ENCODE measurements around the gene ARL5A. TPM values are rescaled to one million over a fixed set of nuclear protein-coding genes. Genes with fewer than 3 reads are reported as not detected.
A peak's percentile ranks its signal among the peaks of the same experiment; 100 is the strongest.

ARL5A gene
- total RNA-seq, 1 donor from 2014 or later, result 68.6 TPM

DNA sequence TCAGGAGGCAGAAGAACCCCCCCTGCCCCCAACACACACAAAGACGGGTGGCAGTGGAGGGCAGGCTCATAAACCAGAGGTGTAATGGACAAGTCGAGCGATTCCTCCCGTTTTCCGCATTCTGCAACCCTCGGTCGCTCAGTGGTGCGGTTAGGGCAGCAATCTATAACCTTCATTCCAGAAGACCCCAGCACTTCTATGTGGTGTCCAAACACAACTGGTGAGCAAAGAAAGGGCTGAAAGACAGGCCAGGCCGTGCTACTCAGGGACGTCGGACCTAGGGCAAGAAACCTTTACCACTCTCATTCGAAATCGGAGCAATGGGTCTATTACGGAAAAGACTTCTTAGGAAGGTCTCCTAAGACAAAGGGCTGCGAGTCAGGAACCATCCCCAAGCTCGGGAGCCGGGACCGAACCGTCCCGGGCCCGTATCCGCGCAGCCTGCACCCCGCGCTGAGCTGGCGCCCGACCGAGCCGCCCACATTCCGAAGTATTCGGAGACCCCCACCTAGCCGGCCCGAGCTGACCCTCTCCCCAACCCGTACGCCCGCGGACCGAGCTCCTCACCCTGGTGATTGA, 568 bp downstream of the ARL5A start:
- peak overlapping the region; percentile 99 for H3K27ac Mint-ChIP-seq
- DNase-seq (ENCODE audit: low spot score, unreplicated experiment), result peak; percentile 11
- H3K36me3 Mint-ChIP-seq (ENCODE audit: insufficient read depth), result no peaks in the 10 kb centered on the region
- peak overlapping the region; percentile 98 for H3K4me3 Mint-ChIP-seq (ENCODE audit: low read depth)
- H3K4me1 Mint-ChIP-seq (ENCODE audit: low read depth), result peaks cover 43% of the 10 kb centered on the region
- TF ChIP-seq, protein P1, sequence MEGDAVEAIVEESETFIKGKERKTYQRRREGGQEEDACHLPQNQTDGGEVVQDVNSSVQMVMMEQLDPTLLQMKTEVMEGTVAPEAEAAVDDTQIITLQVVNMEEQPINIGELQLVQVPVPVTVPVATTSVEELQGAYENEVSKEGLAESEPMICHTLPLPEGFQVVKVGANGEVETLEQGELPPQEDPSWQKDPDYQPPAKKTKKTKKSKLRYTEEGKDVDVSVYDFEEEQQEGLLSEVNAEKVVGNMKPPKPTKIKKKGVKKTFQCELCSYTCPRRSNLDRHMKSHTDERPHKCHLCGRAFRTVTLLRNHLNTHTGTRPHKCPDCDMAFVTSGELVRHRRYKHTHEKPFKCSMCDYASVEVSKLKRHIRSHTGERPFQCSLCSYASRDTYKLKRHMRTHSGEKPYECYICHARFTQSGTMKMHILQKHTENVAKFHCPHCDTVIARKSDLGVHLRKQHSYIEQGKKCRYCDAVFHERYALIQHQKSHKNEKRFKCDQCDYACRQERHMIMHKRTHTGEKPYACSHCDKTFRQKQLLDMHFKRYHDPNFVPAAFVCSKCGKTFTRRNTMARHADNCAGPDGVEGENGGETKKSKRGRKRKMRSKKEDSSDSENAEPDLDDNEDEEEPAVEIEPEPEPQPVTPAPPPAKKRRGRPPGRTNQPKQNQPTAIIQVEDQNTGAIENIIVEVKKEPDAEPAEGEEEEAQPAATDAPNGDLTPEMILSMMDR (IDR thresholded peaks at IDR 0.05; ENCODE audit: unreplicated experiment), result no peak
- H3K9me3 Mint-ChIP-seq (ENCODE audit: low read depth), result no peaks in the 10 kb centered on the region
- no peaks in the 10 kb centered on the region for H3K27me3 Mint-ChIP-seq

DNA sequence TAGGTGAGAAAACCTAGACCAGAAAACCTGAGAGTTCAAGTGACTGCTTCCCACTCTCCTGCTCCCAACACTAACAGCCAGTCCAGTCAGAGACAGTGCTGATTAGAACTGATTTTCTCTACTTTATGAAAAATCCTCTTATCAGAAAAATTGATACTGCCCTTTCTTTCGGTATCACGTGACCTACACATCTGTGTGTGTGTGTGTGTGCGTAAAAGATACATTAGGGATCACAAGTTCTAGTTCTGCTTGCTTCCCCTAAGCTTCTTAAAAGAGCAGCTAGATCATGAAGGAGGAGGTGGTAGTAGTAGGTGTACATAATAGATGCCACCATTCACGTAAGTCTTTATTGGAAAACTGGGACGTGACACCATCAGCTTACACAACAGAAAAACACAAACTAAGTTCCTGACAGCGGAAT, 1.5 kb downstream of the ARL5A start:
- Mint-ChIP-seq H3K27ac (peak overlapping the region; percentile 69), H3K4me3 (ENCODE audit: low read depth) (peak overlapping the region; percentile 98), H3K4me1 (ENCODE audit: low read depth) (peaks cover 48% of the 10 kb centered on the region), H3K36me3 (ENCODE audit: insufficient read depth) (no peaks in the 10 kb centered on the region), H3K27me3 (no peaks in the 10 kb centered on the region), H3K9me3 (ENCODE audit: low read depth) (no peaks in the 10 kb centered on the region)
- TF ChIP-seq, protein P1 (IDR thresholded peaks at IDR 0.05; ENCODE audit: unreplicated experiment), result no peak
- no peak for DNase-seq (ENCODE audit: low spot score, unreplicated experiment)

DNA sequence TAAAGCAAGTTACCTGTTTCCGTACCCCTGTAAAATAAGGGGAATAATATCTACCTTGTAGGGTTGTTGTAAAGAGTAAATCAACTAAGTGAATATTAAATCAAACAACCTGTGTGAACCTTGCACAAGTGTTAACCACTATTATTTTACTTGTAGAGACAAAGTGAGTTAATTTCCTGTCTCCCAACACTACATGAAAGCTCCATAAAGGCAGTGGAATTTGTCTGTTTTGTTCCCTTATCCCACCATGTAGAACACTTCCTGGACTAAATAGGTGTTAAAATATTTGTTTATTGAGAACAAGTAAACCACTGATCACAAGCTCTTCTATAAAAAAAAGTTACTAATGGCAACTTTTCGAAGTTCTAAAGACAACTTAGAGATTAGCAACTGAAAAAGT, 3.3 kb downstream of the ARL5A start:
- TF ChIP-seq, protein P1 (IDR thresholded peaks at IDR 0.05; ENCODE audit: unreplicated experiment), result no peak
- Mint-ChIP-seq H3K4me1 (ENCODE audit: low read depth) (peaks cover 55% of the 10 kb centered on the region), H3K36me3 (ENCODE audit: insufficient read depth) (peaks cover 6% of the 10 kb centered on the region), H3K9me3 (ENCODE audit: low read depth) (no peaks in the 10 kb centered on the region), H3K4me3 (ENCODE audit: low read depth) (peak overlapping the region; percentile 14), H3K27me3 (no peaks in the 10 kb centered on the region), H3K27ac (peak overlapping the region; percentile 92)
- DNase-seq (ENCODE audit: low spot score, unreplicated experiment), result no peak

DNA sequence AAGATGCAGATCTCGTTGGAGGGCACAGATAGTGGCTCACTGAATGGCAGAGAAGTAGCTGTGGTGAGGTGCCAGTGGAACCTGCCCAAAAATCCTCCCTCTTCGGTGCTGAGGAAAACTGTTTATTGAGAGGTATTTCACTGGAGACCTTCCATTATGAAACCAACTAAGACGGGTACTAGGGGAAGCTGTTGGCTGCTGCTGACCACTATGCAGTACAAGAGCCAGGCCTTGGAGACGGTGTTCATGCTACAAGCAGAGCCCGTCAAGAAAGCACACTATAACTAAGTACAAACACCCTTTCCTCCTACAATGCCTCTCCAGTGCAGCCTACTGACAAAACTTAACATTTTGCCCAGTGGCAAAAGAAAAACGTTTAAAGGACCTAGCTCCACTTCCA, 4.6 kb downstream of the ARL5A start:
- Mint-ChIP-seq H3K4me3 (ENCODE audit: low read depth) (no peak overlapping the region), H3K36me3 (ENCODE audit: insufficient read depth) (peaks cover 6% of the 10 kb centered on the region), H3K9me3 (ENCODE audit: low read depth) (no peaks in the 10 kb centered on the region), H3K27me3 (no peaks in the 10 kb centered on the region), H3K4me1 (ENCODE audit: low read depth) (peaks cover 52% of the 10 kb centered on the region), H3K27ac (peak overlapping the region; percentile 55)
- no peak for DNase-seq (ENCODE audit: low spot score, unreplicated experiment)
- TF ChIP-seq, protein P1 (IDR thresholded peaks at IDR 0.05; ENCODE audit: unreplicated experiment), result no peak

DNA sequence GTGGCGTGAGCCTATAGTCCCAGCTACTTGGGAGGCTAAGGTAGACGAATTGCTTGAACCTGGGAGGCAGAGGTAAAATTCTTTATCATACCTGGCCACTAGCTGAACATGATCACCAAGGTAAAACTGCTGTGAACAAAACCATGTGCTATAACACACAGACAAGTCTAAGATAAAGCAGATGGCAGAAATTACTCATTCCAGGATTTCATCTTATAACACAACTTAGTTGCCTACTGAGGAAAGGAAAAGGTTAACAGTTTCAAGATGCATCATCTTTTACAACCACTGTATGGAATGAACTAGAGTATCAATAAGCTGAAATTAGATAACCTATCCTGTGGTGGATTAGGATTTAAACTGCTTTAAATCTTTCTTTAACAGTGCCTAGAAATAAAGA, 8.3 kb downstream of the ARL5A start:
- Mint-ChIP-seq H3K27me3 (no peaks in the 10 kb centered on the region), H3K4me1 (ENCODE audit: low read depth) (peaks cover 34% of the 10 kb centered on the region), H3K9me3 (ENCODE audit: low read depth) (no peaks in the 10 kb centered on the region), H3K36me3 (ENCODE audit: insufficient read depth) (peaks cover 6% of the 10 kb centered on the region), H3K4me3 (ENCODE audit: low read depth) (no peak overlapping the region), H3K27ac (no peak overlapping the region)
- DNase-seq (ENCODE audit: low spot score, unreplicated experiment), result no peak
- TF ChIP-seq, protein P1 (IDR thresholded peaks at IDR 0.05; ENCODE audit: unreplicated experiment), result no peak

Data from progenitor cell of endocrine pancreas (in vitro differentiated cells).